BE2C (cell line): ENCODE measurements around the gene RIMBP2.

Experiments
- DNase-seq: peaks from one replicate; pipeline ENCODE4 v3.0.0-alpha.2; 2020
- H3K27me3 ChIP-seq: fragments of 250-450 bp; sonication (Bioruptor Pico); 2 replicates; pipeline ENCODE4 v1.5.1; 2020; ENCODE audit warnings: mild to moderate bottlenecking
- H3K36me3 ChIP-seq: fragments of 250-450 bp; sonication (Bioruptor Pico); 2 replicates; pipeline ENCODE4 v1.5.1; 2020; ENCODE audit warnings: mild to moderate bottlenecking
- H3K4me1 ChIP-seq: fragments of 250-450 bp; sonication (Bioruptor Pico); 2 replicates; pipeline ENCODE4 v1.5.1; 2020
- H3K4me3 ChIP-seq: 2 replicates; pipeline ENCODE4 v1.5.1; 2011; ENCODE audit warnings: low read depth, low read length
- H3K9me3 ChIP-seq: fragments of 250-450 bp; sonication (Bioruptor Pico); 2 replicates; pipeline ENCODE4 v1.5.1; 2020
- TF ChIP-seq, protein P1 (sequence below): IDR thresholded peaks from 2 replicates; pipeline ENCODE4 v1.5.1; 2012; ENCODE audit warnings: mild to moderate bottlenecking, low read depth, low read length

Gene RIMBP2

DNA sequence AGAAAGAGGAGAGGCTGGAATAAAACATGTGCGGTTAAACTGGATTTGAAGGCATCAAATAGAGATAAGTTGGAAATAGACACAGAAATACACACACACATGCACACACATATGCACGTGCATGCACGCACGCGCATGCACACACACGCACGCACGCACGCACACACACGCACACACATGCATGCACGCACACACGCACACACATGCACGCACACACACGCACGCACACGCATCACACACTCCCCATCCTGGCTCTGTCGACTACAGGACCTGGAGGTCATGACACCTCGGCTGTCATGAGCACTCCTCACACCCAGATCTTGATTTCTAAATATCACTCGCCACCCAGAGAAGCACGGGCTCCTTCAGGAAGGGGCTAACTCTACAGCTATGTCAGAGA lies 51.8 kb downstream of the RIMBP2 start:
- TF ChIP-seq, protein P1, sequence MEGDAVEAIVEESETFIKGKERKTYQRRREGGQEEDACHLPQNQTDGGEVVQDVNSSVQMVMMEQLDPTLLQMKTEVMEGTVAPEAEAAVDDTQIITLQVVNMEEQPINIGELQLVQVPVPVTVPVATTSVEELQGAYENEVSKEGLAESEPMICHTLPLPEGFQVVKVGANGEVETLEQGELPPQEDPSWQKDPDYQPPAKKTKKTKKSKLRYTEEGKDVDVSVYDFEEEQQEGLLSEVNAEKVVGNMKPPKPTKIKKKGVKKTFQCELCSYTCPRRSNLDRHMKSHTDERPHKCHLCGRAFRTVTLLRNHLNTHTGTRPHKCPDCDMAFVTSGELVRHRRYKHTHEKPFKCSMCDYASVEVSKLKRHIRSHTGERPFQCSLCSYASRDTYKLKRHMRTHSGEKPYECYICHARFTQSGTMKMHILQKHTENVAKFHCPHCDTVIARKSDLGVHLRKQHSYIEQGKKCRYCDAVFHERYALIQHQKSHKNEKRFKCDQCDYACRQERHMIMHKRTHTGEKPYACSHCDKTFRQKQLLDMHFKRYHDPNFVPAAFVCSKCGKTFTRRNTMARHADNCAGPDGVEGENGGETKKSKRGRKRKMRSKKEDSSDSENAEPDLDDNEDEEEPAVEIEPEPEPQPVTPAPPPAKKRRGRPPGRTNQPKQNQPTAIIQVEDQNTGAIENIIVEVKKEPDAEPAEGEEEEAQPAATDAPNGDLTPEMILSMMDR: no peak
- Histone ChIP-seq H3K27me3 (no peaks in the 10 kb centered on the region), H3K36me3 (peaks cover 26% of the 10 kb centered on the region), H3K4me1 (no peaks in the 10 kb centered on the region), H3K9me3 (no peaks in the 10 kb centered on the region; the same call in 1 of the 2 replicates), H3K4me3 (no peak overlapping the region)
- no peak for DNase-seq

DNA sequence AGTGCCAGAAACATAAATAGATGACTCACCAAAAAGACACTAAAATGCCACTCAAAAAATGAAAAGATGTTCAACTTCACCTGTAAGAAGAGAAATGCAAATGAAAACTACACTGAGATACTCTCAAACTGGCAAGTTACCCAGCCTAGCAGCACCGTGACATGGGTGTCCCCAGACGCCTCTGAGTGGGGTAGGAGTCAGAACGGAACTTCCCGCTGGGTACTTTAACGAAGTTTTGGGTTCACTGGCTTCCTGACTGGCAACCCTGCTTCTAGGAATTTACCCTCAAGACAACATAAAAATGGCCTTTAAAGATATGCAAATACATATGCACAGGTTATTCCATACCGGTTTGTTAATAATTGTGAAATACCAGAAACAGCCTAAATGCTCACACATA lies 52.6 kb downstream of the RIMBP2 start:
- Histone ChIP-seq H3K4me1 (no peaks in the 10 kb centered on the region), H3K9me3 (no peaks in the 10 kb centered on the region; the same call in 1 of the 2 replicates), H3K27me3 (no peaks in the 10 kb centered on the region), H3K36me3 (peaks cover 26% of the 10 kb centered on the region), H3K4me3 (no peak overlapping the region)
- no peak for DNase-seq
- TF ChIP-seq, protein P1: no peak

DNA sequence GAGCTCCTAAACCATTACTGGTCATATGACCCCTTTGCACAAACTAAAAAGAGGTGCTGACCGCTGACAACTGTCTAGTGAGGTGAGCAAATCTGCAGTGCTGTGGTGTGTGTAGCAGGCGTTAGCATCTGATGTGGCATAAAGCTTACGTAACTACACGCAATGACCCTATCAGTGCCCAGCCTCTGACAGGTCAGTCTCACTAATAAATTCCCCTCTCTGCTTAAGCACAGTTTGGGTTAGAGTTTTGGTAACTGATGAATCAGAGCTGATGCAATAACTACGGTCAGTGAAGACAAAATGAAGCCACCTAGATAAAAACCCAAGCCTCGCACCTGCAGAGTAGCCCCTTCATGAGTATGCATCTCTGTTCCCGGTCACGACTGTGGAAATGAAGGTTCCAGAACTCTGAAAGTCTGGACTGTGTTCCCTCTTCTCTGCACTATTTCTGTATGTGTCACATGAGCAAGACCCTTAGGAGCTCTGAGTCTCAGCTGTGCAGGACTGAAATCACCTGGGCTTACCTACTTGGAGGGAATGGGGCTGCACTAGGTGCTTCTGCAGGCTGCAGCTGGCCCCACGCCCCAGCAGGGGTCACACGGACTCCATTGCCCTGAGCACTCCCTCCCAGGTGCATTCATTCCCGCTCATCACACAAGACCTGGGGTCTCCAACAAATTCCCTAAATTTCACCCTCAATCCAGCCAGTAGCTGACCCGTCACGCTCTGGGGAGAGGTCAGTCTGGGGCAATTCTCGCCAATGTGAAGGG lies 54.4 kb downstream of the RIMBP2 start:
- Histone ChIP-seq H3K4me1 (no peaks in the 10 kb centered on the region), H3K36me3 (peaks cover 27% of the 10 kb centered on the region), H3K9me3 (no peaks in the 10 kb centered on the region), H3K4me3 (no peak overlapping the region), H3K27me3 (no peaks in the 10 kb centered on the region)
- DNase-seq: no peak
- TF ChIP-seq, protein P1: 0 out of 2 replicates have a peak, but pooled peaks have one; percentile 8

DNA sequence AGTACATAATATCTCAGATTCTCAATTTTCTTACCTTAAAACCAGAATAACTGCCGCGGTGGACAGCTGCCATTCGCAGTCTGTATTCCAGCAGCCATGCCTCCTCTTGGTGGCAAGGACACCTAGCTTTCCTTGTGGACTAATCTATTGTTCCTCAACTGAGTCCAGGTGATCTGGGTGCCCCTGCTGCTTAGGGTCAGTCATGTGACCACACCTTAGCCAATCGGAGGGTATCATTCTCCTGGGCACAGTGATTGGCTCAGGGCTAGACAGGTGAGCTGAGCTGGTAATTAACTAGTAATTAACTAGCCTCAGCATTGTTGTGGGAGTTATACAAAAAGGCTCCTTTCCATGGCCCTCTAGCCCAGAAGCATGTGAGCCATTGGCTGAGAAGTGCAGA lies 55.0 kb downstream of the RIMBP2 start:
- no peak for DNase-seq
- Histone ChIP-seq H3K4me3 (no peak overlapping the region), H3K27me3 (no peaks in the 10 kb centered on the region), H3K4me1 (no peaks in the 10 kb centered on the region), H3K36me3 (peaks cover 27% of the 10 kb centered on the region), H3K9me3 (no peaks in the 10 kb centered on the region)
- TF ChIP-seq, protein P1: no peak

DNA sequence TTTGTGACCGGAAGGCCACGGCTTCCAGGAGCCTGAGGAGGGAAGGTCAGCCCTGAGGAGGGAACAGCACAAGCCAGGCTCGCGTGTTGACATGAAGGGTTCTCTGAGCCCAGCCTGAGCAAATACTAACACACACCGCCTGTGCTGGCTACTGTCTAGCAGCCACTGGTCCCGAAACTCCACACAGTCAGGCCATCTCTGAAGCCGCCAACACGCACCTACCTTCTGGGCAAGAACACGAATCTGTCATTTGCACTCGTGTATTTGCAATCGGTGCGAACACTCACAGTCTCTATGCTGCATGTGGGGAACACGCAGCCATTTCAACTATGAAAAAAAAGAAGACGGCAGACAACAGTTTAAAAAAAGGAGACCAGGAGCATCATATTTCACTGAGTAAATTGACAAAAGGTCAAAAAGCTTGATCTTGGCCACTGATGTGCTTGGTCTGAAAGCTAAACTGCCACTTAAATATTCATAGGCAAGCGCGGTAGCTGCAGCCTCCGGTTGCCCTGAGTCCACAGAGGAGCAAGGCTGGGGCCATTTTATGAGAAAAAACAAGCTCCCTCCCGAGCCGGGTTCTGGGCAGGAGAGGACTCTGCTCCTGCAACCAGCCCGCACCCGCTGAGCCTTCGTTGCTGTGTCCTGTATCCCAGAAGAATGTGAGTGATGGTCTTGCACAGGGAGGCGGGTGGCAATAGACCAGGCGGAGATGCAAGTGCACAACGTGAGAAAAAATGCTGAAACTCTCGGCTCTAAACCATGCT lies 57.8 kb downstream of the RIMBP2 start:
- Histone ChIP-seq H3K4me3 (no peak overlapping the region), H3K9me3 (peaks cover 7% of the 10 kb centered on the region), H3K27me3 (no peaks in the 10 kb centered on the region), H3K36me3 (peaks cover 50% of the 10 kb centered on the region), H3K4me1 (no peaks in the 10 kb centered on the region)
- TF ChIP-seq, protein P1: no peak
- DNase-seq: no peak

DNA sequence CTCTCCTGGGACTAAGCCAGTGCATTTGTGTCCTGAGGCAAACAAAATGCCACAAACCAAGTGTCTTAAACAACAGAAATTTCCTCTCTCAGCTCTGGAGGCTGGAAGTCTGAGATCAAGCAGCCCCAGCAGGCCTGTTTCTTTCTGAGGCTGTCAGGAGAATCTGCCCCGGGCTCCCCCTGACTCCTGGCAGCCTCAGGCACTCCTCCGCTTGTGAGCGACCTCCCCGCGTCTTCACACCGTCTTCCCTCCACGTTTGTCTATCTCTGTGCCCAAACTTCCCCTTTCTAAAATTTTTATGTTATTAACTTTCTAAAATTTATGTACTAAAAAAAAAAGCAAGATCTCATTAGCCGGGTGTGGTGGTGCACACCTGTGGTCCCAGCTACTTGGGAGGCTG lies 59.7 kb downstream of the RIMBP2 start:
- H3K36me3 ChIP-seq: peaks cover 46% of the 10 kb centered on the region
- H3K27me3 ChIP-seq: no peaks in the 10 kb centered on the region
- DNase-seq: no peak
- TF ChIP-seq, protein P1: no peak
- H3K9me3 ChIP-seq: peaks cover 7% of the 10 kb centered on the region
- no peak overlapping the region for H3K4me3 ChIP-seq
- H3K4me1 ChIP-seq: no peaks in the 10 kb centered on the region; the same call in 1 of the 2 replicates
